ENCODE data around the gene SREK1.
A peak's percentile ranks its signal among the peaks of the same experiment; 100 is the strongest.
"Not testable (repeated sequence)": the region's sequence is repeated elsewhere in the genome, so short reads cannot be mapped to it uniquely, and the experiment has no call there.

The SREK1 gene

GRCh38 chr5:66136944-66137343 is 7.2 kb upstream of the SREK1 start:
- not testable (repeated sequence) for H3K27me3 ChIP-seq (ENCODE audit: insufficient read depth, poor library complexity, severe bottlenecking)
- TF ChIP-seq SPI1 (IDR thresholded peaks at IDR 0.05; ENCODE audit: borderline replicate concordance, low read depth), result peak; percentile 42; the same call in 1 of the 2 replicates

GRCh38 chr5:66138637-66139317 is 5.3 kb upstream of the SREK1 start:
- TF ChIP-seq SPI1 (IDR thresholded peaks at IDR 0.05; ENCODE audit: borderline replicate concordance, low read depth), result no peak
- no peak for TF ChIP-seq POLR2AphosphoS5 (IDR thresholded peaks at IDR 0.05; ENCODE audit: low read depth)
- TF ChIP-seq CTCF (IDR thresholded peaks at IDR 0.05; ENCODE audit: insufficient read depth, low read length), result no peak
- no peak for TF ChIP-seq GABPA (IDR thresholded peaks at IDR 0.05; ENCODE audit: low read depth)
- no peak for TF ChIP-seq REST (IDR thresholded peaks at IDR 0.05; ENCODE audit: insufficient replicate concordance, low read depth)
- DNase-seq (ENCODE audit: low read depth in 1 of 2, low spot score in 1 of 2), result no peak

More at GRCh38 chr5:66136944-66137343, 7.2 kb upstream of the SREK1 start:
- not testable (repeated sequence) for H3K27ac ChIP-seq (replicated peaks); H3K4me3 ChIP-seq (replicated peaks; ENCODE audit: insufficient read depth, low read length)
- peak in 1 of 2 experiments; percentile 34 for DNase-seq (ENCODE audit: low read depth in 1 of 2, low spot score in 1 of 2)

GRCh38 chr5:66139318-66139712 is 4.8 kb upstream of the SREK1 start:
- Histone ChIP-seq H3K27ac (replicated peaks) (no peak overlapping the region), H3K4me3 (replicated peaks; ENCODE audit: insufficient read depth, low read length) (no peak overlapping the region), H3K27me3 (ENCODE audit: insufficient read depth, poor library complexity, severe bottlenecking) (no peaks in the 10 kb centered on the region)
- TF ChIP-seq SPI1 (IDR thresholded peaks at IDR 0.05; ENCODE audit: borderline replicate concordance, low read depth), result no peak
- no peak for TF ChIP-seq GABPA (IDR thresholded peaks at IDR 0.05; ENCODE audit: low read depth)
- TF ChIP-seq REST (IDR thresholded peaks at IDR 0.05; ENCODE audit: insufficient replicate concordance, low read depth), result no peak
- no peak for TF ChIP-seq CTCF (IDR thresholded peaks at IDR 0.05; ENCODE audit: insufficient read depth, low read length)
- TF ChIP-seq POLR2AphosphoS5 (IDR thresholded peaks at IDR 0.05; ENCODE audit: low read depth), result no peak
- DNase-seq (ENCODE audit: low read depth in 1 of 2, low spot score in 1 of 2), result no peak

More at GRCh38 chr5:66138637-66139317, 5.3 kb upstream of the SREK1 start:
- Histone ChIP-seq H3K27ac (replicated peaks) (no peak overlapping the region), H3K27me3 (ENCODE audit: insufficient read depth, poor library complexity, severe bottlenecking) (no peaks in the 10 kb centered on the region), H3K4me3 (replicated peaks; ENCODE audit: insufficient read depth, low read length) (no peak overlapping the region)

GRCh38 chr5:66142417-66142816 is 1.7 kb upstream of the SREK1 start:
- DNase-seq (ENCODE audit: low read depth in 1 of 2, low spot score in 1 of 2), result no peak
- H3K27ac ChIP-seq (replicated peaks), result no peak overlapping the region

More at GRCh38 chr5:66142417-66142816, 1.7 kb upstream of the SREK1 start:
- Histone ChIP-seq H3K4me3 (replicated peaks; ENCODE audit: insufficient read depth, low read length) (no peak overlapping the region), H3K27me3 (ENCODE audit: insufficient read depth, poor library complexity, severe bottlenecking) (no peaks in the 10 kb centered on the region)
- no peak for TF ChIP-seq REST (IDR thresholded peaks at IDR 0.05; ENCODE audit: insufficient replicate concordance, low read depth)
- no peak for TF ChIP-seq GABPA (IDR thresholded peaks at IDR 0.05; ENCODE audit: low read depth)
- TF ChIP-seq CTCF (IDR thresholded peaks at IDR 0.05; ENCODE audit: insufficient read depth, low read length), result no peak
- no peak for TF ChIP-seq POLR2AphosphoS5 (IDR thresholded peaks at IDR 0.05; ENCODE audit: low read depth)
- no peak for TF ChIP-seq SPI1 (IDR thresholded peaks at IDR 0.05; ENCODE audit: borderline replicate concordance, low read depth)

Data from HL-60 (cell line).